Left forelimb (tissue), 1 donor: ENCODE data around the gene SSBP4.

Source experiments
- DNase-seq: peaks from one replicate; pipeline ENCODE4 v3.0.0-alpha.2; 2018; ENCODE audit warnings: low spot score

The SSBP4 gene

GRCh38 chr19:18421371-18421959 lies 2.3 kb downstream of the SSBP4 start:
- DNase-seq, result no peak

GRCh38 chr19:18422530-18423191 lies 3.5 kb downstream of the SSBP4 start:
- DNase-seq, result no peak

GRCh38 chr19:18423258-18424020 lies 4.2 kb downstream of the SSBP4 start:
- no peak for DNase-seq

- DNase-seq, result no peak
Observed at GRCh38 chr19:18424122-18424889, 5.1 kb downstream of the SSBP4 start.

- DNase-seq, result no peak
Observed at GRCh38 chr19:18424890-18425514, 5.8 kb downstream of the SSBP4 start.

- DNase-seq, result no peak
Observed at GRCh38 chr19:18425515-18426415, 6.6 kb downstream of the SSBP4 start.

- DNase-seq, result no peak
Observed at GRCh38 chr19:18426416-18426767, 7.2 kb downstream of the SSBP4 start.

GRCh38 chr19:18427080-18427742 lies 8.0 kb downstream of the SSBP4 start:
- no peak for DNase-seq

GRCh38 chr19:18427743-18428113 lies 8.5 kb downstream of the SSBP4 start:
- no peak for DNase-seq

- no peak for DNase-seq
Observed at GRCh38 chr19:18428173-18428786, 9.1 kb downstream of the SSBP4 start.

- DNase-seq, result peak; percentile 86
Observed at GRCh38 chr19:18428787-18429674, 9.8 kb downstream of the SSBP4 start.

GRCh38 chr19:18429717-18430416 lies 10.7 kb downstream of the SSBP4 start:
- DNase-seq, result no peak

- no peak for DNase-seq
Observed at GRCh38 chr19:18430417-18431144, 11.4 kb downstream of the SSBP4 start.

GRCh38 chr19:18431351-18432197 lies 12.4 kb downstream of the SSBP4 start:
- DNase-seq, result no peak

GRCh38 chr19:18432275-18433014 lies 13.2 kb downstream of the SSBP4 start:
- no peak for DNase-seq
